ENCODE measurements around the gene PTGES2.

PTGES2 gene

DNA sequence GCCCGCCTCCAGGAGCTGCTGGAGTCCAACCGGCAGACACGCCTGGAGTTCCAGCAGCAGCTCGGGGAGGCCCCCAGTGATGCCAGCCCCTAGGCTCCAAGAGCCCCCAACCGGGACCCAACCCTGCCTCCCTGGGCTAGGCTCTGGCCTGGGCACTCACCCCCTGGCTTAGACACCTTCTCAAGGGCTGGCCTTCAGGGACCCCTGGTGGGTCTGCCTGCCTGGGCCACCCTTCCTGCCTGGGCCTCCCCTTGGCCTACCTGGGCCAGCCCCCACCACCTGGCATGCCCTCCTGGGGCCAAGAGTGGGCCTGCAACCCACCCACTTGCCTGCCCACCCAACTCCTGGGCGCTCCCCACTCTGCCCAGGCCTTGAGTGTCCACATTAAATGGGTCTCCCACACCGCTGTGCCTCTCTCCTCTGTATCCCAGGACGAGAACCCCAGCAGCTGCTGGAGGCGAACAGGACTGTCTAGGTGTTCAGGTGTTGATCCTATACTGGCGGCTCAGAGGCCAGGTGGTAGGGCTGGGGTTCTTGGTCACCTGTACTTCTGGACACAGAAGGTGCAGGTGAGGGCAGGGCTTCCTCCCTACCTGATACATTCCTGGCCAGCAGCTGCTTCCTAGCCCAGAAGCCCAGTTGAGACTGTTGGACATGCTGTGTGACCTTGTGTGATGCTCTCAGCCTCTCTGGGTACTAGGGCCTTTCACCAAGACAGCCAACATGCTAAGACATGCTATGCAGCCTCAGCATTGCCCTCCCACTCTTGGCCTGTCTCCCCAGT is 36.2 kb upstream of the PTGES2 start:
- no peaks in the 10 kb centered on the region for H3K9me3 ChIP-seq (ENCODE audit: control insufficient read depth, low read length)
- H3K4me3 ChIP-seq (ENCODE audit: insufficient read depth, low read depth, low read length), result no peak overlapping the region
- H3K27ac ChIP-seq (ENCODE audit: insufficient read depth, low read depth, low read length, poor library complexity, severe bottlenecking), result no peak overlapping the region
- peaks cover 18% of the 10 kb centered on the region for H3K36me3 ChIP-seq (ENCODE audit: control insufficient read depth, insufficient read depth, low read length)
- H3K27me3 ChIP-seq (ENCODE audit: control insufficient read depth, insufficient read depth, low read length, poor library complexity, severe bottlenecking), result no peaks in the 10 kb centered on the region
- peaks cover 3% of the 10 kb centered on the region for H3K4me1 ChIP-seq (ENCODE audit: control insufficient read depth, insufficient read depth, low read length)
- WGBS, 2 experiments, result 96 to 97% methylated on average over 10 of the region's 10 CpGs

DNA sequence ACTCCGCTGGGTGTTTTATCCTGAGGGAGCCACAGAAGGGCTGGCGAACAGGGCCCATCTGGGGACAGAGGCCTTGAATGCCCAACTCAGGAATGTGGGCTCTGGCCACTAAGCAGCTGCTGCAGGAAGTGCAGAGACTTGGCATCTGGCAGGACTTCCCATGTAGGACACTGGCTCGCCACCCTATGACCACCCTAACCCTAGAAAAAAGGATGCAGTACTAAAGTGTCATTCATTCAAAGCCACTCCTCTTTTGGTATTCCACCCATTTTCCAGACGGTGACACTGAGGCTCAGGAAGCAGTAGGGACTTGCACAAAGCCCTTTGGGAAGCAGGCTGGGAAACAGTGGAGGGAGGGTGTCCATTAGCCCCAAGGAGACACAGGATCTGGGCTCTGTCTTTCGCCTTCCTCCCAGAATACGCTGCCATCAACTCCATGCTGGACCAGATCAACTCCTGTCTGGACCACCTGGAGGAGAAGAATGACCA is 35.5 kb upstream of the PTGES2 start:
- Histone ChIP-seq H3K36me3 (ENCODE audit: control insufficient read depth, insufficient read depth, low read length) (peaks cover 18% of the 10 kb centered on the region), H3K4me3 (ENCODE audit: insufficient read depth, low read depth, low read length) (no peak overlapping the region), H3K27ac (ENCODE audit: insufficient read depth, low read depth, low read length, poor library complexity, severe bottlenecking) (no peak overlapping the region), H3K27me3 (ENCODE audit: control insufficient read depth, insufficient read depth, low read length, poor library complexity, severe bottlenecking) (no peaks in the 10 kb centered on the region), H3K4me1 (ENCODE audit: control insufficient read depth, insufficient read depth, low read length) (peaks cover 3% of the 10 kb centered on the region), H3K9me3 (ENCODE audit: control insufficient read depth, low read length) (no peaks in the 10 kb centered on the region)
- WGBS, 2 experiments, result 95 to 96% methylated on average over 6 of the region's 6 CpGs

DNA sequence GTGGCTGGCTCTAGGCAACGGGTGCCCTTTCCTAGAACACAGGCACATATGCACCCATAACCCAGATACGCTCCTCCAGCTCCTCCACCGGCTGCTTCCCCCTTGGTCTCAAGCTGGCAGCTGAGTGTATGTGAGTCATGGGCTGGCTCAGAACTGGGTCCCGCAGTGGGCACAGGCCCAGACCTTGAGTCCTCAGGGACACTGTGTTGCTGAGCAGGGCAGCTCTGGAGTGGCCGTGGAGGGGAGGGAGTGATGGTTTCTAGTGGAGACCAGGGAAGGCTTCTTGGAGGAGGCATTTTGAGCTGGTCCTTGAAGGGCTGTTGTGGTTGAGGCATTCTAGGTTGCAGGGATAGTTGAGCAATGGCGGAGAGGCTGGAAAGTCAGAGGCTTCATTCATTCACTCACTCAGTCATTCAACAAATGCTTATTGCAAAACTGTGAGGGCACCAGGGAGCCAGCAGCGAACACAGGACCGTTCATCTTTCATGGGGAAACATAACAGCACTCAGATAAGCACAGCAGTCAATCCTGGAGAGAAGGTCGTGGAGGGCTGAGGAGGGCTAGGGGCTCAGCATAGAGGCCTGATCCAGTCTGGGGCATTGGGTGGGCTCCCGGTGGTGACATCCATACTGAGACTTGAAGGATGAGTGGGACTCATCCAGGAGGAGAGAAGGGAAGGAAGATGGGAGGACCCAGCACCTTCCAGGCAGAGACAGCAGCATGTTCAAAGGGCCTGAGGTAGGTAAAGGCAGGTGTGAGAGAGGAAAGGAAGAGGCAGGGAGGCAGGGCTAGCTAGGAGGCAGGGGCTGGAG is 34.9 kb upstream of the PTGES2 start:
- peaks cover 18% of the 10 kb centered on the region for H3K36me3 ChIP-seq (ENCODE audit: control insufficient read depth, insufficient read depth, low read length)
- no peak overlapping the region for H3K4me3 ChIP-seq (ENCODE audit: insufficient read depth, low read depth, low read length)
- H3K27ac ChIP-seq (ENCODE audit: insufficient read depth, low read depth, low read length, poor library complexity, severe bottlenecking), result no peak overlapping the region
- peaks cover 3% of the 10 kb centered on the region for H3K4me1 ChIP-seq (ENCODE audit: control insufficient read depth, insufficient read depth, low read length)
- H3K27me3 ChIP-seq (ENCODE audit: control insufficient read depth, insufficient read depth, low read length, poor library complexity, severe bottlenecking), result no peaks in the 10 kb centered on the region
- 95% methylated on average over 10 of the region's 10 CpGs for WGBS, 2 experiments
- no peaks in the 10 kb centered on the region for H3K9me3 ChIP-seq (ENCODE audit: control insufficient read depth, low read length)

DNA sequence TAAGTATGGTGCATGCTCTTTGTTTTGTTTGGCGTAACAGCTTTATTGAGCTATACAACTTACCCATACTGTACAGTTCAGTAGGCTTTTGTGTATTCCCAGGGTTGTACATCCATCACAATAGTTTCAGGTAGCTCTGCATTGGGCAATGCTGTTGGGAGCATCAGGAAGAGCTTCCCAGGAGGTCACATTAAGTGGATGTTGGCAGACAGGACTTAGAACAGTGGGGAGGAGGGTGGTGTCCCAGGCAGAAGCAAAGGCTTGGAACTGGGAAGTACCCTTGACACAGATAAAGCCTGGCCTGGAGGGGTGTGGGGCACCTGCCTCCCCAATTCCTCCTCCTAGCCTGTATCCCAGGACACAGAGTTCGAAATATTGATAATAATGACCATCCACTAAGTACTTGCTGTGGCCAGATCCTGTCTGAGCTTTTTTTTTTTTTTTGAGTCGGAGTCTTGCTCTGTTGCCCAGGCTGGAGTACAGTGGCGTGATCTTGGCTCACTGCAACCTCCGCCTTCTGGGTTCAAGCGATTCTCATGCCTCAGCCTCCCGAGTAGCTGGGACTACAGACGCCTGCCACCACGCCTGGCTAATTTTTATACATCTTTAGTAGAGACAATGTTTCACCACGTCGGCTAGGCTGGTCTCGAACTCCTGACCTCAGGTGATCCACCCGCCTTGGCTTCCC is 33.8 kb upstream of the PTGES2 start:
- 93 to 94% methylated on average over 12 to 13 of the region's 13 CpGs for WGBS, 2 experiments
- no peaks in the 10 kb centered on the region for H3K9me3 ChIP-seq (ENCODE audit: control insufficient read depth, low read length)
- no peak overlapping the region for H3K4me3 ChIP-seq (ENCODE audit: insufficient read depth, low read depth, low read length)
- H3K27me3 ChIP-seq (ENCODE audit: control insufficient read depth, insufficient read depth, low read length, poor library complexity, severe bottlenecking), result no peaks in the 10 kb centered on the region
- H3K36me3 ChIP-seq (ENCODE audit: control insufficient read depth, insufficient read depth, low read length), result peaks cover 12% of the 10 kb centered on the region
- H3K4me1 ChIP-seq (ENCODE audit: control insufficient read depth, insufficient read depth, low read length), result peaks cover 3% of the 10 kb centered on the region
- H3K27ac ChIP-seq (ENCODE audit: insufficient read depth, low read depth, low read length, poor library complexity, severe bottlenecking), result no peak overlapping the region

DNA sequence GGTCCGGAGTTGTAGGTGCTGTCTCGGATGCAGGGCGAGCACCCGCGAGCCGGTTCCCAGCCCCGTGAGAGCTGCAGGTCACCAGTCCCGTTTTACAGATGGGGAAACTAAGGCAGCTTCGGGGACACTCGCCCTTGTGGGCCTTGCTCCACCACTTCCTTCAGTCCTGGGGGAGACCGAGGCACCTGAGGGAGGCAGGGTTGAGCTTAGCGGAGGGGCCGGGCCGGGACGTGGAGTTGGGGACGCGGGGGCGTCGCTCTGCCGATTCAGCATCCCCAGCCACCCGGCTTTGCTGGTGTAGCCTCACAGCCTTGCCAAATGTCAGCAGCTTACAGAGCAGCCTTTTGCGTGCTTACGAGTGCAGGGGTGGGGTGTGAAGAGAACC is 33.1 kb upstream of the PTGES2 start:
- Histone ChIP-seq H3K4me3 (ENCODE audit: insufficient read depth, low read depth, low read length) (peak overlapping the region; percentile 76), H3K4me1 (ENCODE audit: control insufficient read depth, insufficient read depth, low read length) (peaks cover 3% of the 10 kb centered on the region), H3K27ac (ENCODE audit: insufficient read depth, low read depth, low read length, poor library complexity, severe bottlenecking) (no peak overlapping the region), H3K36me3 (ENCODE audit: control insufficient read depth, insufficient read depth, low read length) (peaks cover 8% of the 10 kb centered on the region), H3K27me3 (ENCODE audit: control insufficient read depth, insufficient read depth, low read length, poor library complexity, severe bottlenecking) (no peaks in the 10 kb centered on the region), H3K9me3 (ENCODE audit: control insufficient read depth, low read length) (no peaks in the 10 kb centered on the region)
- 2% methylated on average over 23 of the region's 23 CpGs for WGBS, 2 experiments

DNA sequence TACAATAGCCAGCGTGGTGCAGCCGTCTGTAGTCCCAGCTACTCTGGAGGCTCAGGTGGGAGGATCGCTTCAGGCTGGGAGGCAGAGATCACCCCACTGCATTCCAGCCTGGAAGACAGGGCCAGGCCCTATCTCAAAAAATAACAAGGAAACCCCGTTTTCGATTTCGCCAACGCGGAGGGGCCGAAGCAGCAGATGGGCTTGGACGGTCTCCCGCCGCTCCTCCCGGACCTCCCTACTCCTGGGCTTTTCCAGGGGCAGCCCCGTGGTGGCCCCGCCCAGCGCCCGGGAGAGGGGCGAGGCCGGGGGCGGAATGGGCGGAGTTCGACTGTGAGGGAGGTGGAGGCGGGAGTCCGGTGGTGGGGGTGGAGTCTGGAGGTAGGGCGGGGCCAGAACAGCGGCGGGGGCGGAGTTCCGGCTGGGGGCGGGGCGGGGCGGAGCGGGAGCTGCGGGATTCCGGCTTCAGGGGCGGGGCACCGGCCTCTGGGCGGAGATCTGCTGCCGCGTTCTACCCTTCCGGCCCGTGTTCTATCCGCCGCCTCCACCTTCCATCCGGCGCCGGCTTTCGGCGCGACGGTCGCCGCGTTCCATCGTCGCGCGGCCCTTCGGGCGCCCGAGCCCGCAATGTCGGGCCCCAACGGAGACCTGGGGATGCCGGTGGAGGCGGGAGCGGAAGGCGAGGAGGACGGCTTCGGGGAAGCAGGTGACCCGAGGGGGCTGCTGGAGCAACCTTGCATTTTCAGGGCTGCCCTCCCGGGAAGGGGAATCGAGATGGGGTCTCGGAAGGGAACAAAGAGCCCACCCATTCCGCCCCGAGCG is 32.5 kb upstream of the PTGES2 start, which contains the start of gene BBLN:
Gene BBLN, plus strand, starts transcription at position 482 of the 819 bp plus-strand sequence. Its CDS starts 143 bp downstream, at position 625.
- Histone ChIP-seq H3K27ac (ENCODE audit: insufficient read depth, low read depth, low read length, poor library complexity, severe bottlenecking) (peak within 1 kb of the TSS; percentile 82), H3K4me3 (ENCODE audit: insufficient read depth, low read depth, low read length) (peak within 1 kb of the TSS; percentile 76), H3K36me3 (ENCODE audit: control insufficient read depth, insufficient read depth, low read length) (peaks cover 8% of the 10 kb centered on the region), H3K9me3 (ENCODE audit: control insufficient read depth, low read length) (no peaks in the 10 kb centered on the region), H3K4me1 (ENCODE audit: control insufficient read depth, insufficient read depth, low read length) (peaks cover 3% of the 10 kb centered on the region), H3K27me3 (ENCODE audit: control insufficient read depth, insufficient read depth, low read length, poor library complexity, severe bottlenecking) (no peaks in the 10 kb centered on the region)
- 1% methylated on average over 75 to 77 of the region's 77 CpGs for WGBS, 2 experiments

DNA sequence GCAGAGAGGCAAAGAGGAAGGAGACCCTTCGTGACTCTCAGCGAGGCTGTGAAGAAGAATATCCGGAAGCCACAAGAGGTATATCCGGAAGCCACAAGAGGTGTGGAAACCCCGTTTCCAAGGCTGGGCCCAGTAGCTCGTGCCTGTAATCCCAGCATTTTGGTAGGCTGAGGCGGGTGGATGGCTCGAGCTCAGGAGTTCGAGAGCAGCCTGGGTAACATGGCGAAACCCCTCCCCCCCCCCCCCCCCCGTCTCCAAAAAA is 31.9 kb upstream of the PTGES2 start:
- H3K36me3 ChIP-seq (ENCODE audit: control insufficient read depth, insufficient read depth, low read length), result peaks cover 8% of the 10 kb centered on the region
- peak overlapping the region; percentile 82 for H3K27ac ChIP-seq (ENCODE audit: insufficient read depth, low read depth, low read length, poor library complexity, severe bottlenecking)
- peak overlapping the region; percentile 33 for H3K4me3 ChIP-seq (ENCODE audit: insufficient read depth, low read depth, low read length)
- peaks cover 3% of the 10 kb centered on the region for H3K4me1 ChIP-seq (ENCODE audit: control insufficient read depth, insufficient read depth, low read length)
- WGBS, 2 experiments, result 47 to 49% methylated on average over 11 of the region's 11 CpGs
- no peaks in the 10 kb centered on the region for H3K27me3 ChIP-seq (ENCODE audit: control insufficient read depth, insufficient read depth, low read length, poor library complexity, severe bottlenecking)
- no peaks in the 10 kb centered on the region for H3K9me3 ChIP-seq (ENCODE audit: control insufficient read depth, low read length)

DNA sequence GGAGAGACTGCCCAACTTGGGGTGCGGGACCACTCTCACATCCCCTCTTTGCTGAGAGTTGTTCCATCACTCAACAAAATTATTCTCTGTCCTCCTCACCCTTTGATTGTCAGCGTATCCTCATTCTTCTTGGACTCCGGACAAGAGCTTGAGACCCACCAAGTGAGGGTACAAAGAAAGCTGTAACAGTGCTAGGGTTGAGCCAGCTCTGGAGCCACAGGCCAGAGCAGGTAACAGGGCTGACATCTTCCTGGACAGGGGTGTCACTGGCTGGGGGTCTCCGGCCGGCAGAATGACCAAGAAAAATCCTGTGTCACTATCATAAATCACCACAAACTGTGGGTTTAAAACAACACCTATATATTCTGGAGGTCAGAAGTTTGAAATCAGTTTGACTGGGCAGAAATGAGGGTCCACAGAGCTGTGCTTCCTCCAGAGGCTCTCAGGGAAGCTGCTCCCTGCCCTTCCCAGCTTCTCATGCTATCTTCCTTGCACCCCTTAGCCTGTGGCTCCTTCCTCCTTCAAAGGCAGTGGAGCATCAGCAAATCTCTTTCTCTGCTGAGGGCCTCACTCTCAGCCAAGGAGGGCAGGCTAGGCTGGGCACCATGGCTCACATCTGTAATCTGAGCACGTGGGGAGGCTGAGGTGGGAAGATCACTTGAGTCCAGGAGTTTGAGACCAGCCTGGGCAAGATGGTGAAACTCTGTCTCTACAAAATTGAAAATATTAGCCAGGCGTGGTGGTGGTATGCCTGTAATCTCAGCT is 28.4 kb upstream of the PTGES2 start:
- H3K9me3 ChIP-seq (ENCODE audit: control insufficient read depth, low read length), result no peaks in the 10 kb centered on the region
- H3K4me3 ChIP-seq (ENCODE audit: insufficient read depth, low read depth, low read length), result no peak overlapping the region
- 93 to 95% methylated on average over 7 of the region's 7 CpGs for WGBS, 2 experiments
- no peak overlapping the region for H3K27ac ChIP-seq (ENCODE audit: insufficient read depth, low read depth, low read length, poor library complexity, severe bottlenecking)
- no peaks in the 10 kb centered on the region for H3K36me3 ChIP-seq (ENCODE audit: control insufficient read depth, insufficient read depth, low read length)
- H3K27me3 ChIP-seq (ENCODE audit: control insufficient read depth, insufficient read depth, low read length, poor library complexity, severe bottlenecking), result no peaks in the 10 kb centered on the region
- no peaks in the 10 kb centered on the region for H3K4me1 ChIP-seq (ENCODE audit: control insufficient read depth, insufficient read depth, low read length)

DNA sequence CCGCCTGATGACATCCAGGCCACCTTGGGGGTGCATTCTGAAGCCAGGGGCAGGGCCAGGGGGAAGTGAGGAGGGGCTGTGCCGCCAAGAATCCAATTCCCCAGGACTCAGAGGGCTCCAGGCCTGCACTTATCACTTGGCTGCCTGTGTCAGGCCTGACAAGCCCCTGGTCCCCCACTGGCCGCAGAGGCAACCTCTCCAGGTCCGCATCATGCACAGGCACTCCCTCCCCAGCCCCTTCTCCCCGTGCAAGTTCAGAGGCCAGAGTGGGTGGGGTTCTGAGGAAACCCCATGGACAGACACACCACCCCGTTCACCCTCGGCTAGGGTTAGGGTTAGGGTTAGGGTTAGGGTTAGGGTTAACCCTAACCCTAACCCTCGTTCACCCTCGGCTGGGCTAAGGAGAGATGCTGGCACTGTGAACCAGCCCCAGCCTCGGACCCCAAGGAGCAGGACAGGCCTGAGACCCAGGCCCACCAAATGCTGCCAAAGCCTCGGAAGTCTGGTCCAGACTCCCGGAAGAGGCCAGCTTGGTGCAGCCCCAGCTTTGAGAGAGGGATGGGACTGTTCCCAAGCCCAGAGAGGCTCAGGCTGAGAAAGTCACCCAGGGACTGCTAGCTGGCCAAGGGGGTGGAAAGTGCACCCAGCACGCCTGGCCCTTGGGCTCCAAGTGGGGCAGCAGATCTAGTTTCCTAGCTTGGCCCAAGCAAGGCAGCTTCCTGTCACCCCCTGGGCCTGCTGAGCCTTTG is 26.6 kb upstream of the PTGES2 start:
- no peaks in the 10 kb centered on the region for H3K9me3 ChIP-seq (ENCODE audit: control insufficient read depth, low read length)
- no peaks in the 10 kb centered on the region for H3K27me3 ChIP-seq (ENCODE audit: control insufficient read depth, insufficient read depth, low read length, poor library complexity, severe bottlenecking)
- WGBS, 2 experiments, result 80 to 85% methylated on average over 13 of the region's 13 CpGs
- H3K27ac ChIP-seq (ENCODE audit: insufficient read depth, low read depth, low read length, poor library complexity, severe bottlenecking), result no peak overlapping the region
- no peaks in the 10 kb centered on the region for H3K36me3 ChIP-seq (ENCODE audit: control insufficient read depth, insufficient read depth, low read length)
- H3K4me3 ChIP-seq (ENCODE audit: insufficient read depth, low read depth, low read length), result no peak overlapping the region
- H3K4me1 ChIP-seq (ENCODE audit: control insufficient read depth, insufficient read depth, low read length), result no peaks in the 10 kb centered on the region

Data from ectodermal cell (in vitro differentiated cells).